GM12878 (cell line): ENCODE results near the gene FGF11. TPM values are rescaled to one million over a fixed set of nuclear protein-coding genes. Genes with fewer than 3 reads are reported as not detected.
"Not testable (repeated sequence)": the region's sequence is repeated elsewhere in the genome, so short reads cannot be mapped to it uniquely, and the experiment has no call there.

Experiments used
- ATAC-seq: fragments of 200-7000 bp; cut with Tn5 transposase; 3 replicates; pipeline ENCODE4 v1.9.1; 2020; ENCODE audit warnings: mild to moderate bottlenecking, moderate library complexity
- BruUV-seq: library from RNA; stranded (reverse); fragments of 400-500 nt; replicated peaks from 2 replicates; lab custom pipeline; 2021; lab: Mats Ljungman, UMichigan
- CTCF ChIA-PET: fragments of 300-600 bp; sonication (Branson Sonifier 250); formaldehyde crosslinking; extraction: SDS; loops from one replicate; lab custom pipeline; 2021; ENCODE audit warnings: inconsistent platforms; lab: Yijun Ruan, JAX
- POLR2A ChIA-PET: fragments of 350-600 bp; formaldehyde crosslinking; extraction: SDS; loops from one replicate; lab custom pipeline; 2021; ENCODE audit warnings: inconsistent platforms; lab: Charles Lee
- RAD21 ChIA-PET: fragments of 300-600 bp; sonication (Branson Sonifier 250); formaldehyde crosslinking; loops from one replicate; lab custom pipeline; 2023; ENCODE audit warnings: antibody characterized with exemption; ENCODE audit not compliant: unreplicated experiment; lab: Charles Lee
- SMC1A ChIA-PET: fragments of 300-600 bp; sonication (Branson Sonifier 250); formaldehyde crosslinking; loops from one replicate; lab custom pipeline; 2023; ENCODE audit not compliant: unreplicated experiment, uncharacterized antibody; lab: Charles Lee
- DNase-seq: peaks from one replicate; pipeline ENCODE4 v3.0.0-alpha.2; 2011; ENCODE audit warnings: low read depth, low spot score
- FAIRE-seq: peaks from 3 replicates; lab custom pipeline; 2011; peaks lifted over from hg19 to GRCh38; lab: Jason Lieb, UNC
- H2AFZ ChIP-seq: 2 replicates; pipeline ENCODE4 v1.6.0; 2011; ENCODE audit warnings: low read depth, low read length, control low read depth; ENCODE audit not compliant: control insufficient read depth
- H3K27ac ChIP-seq: 2 replicates; pipeline ENCODE4 v1.5.1; 2011; ENCODE audit warnings: control low read depth; ENCODE audit not compliant: control insufficient read depth, insufficient read depth
- H3K27me3 ChIP-seq, 2 experiments: replicated peaks in 1 of 2; 2 replicates each; pipeline versions ENCODE4 v1.6.0 to v1.6.1; 2011; ENCODE audit warnings: low read length in 1 of 2; ENCODE audit not compliant: control insufficient read depth in 2 of 2, insufficient read depth in 2 of 2
- H3K36me3 ChIP-seq, 2 experiments: 2 replicates each; pipeline ENCODE4 v1.5.1; 2011; ENCODE audit warnings: low read length in 1 of 2; ENCODE audit not compliant: control insufficient read depth in 2 of 2, insufficient read depth in 2 of 2
- H3K4me1 ChIP-seq: 2 replicates; pipeline ENCODE4 v1.6.1; 2011; ENCODE audit warnings: mild to moderate bottlenecking, low read length, moderate library complexity, mixed read lengths; ENCODE audit not compliant: control insufficient read depth, insufficient read depth
- H3K4me2 ChIP-seq: 2 replicates; pipeline ENCODE4 v1.6.0; 2011; ENCODE audit warnings: control low read depth; ENCODE audit not compliant: control insufficient read depth, insufficient read depth
- H3K4me3 ChIP-seq: fragments of 200-600 bp; sonication (generic); 2 replicates; pipeline ENCODE4 v1.5.1; 2016
- H3K79me2 ChIP-seq: 2 replicates; pipeline ENCODE4 v1.6.0; 2011; ENCODE audit warnings: low read length; ENCODE audit not compliant: control insufficient read depth, insufficient read depth
- H3K9ac ChIP-seq: 2 replicates; pipeline ENCODE4 v1.8.0; 2011; ENCODE audit warnings: low read length, control low read depth, mixed read lengths; ENCODE audit not compliant: control insufficient read depth, insufficient read depth
- H3K9me3 ChIP-seq: replicated peaks from 3 replicates; pipeline ENCODE4 v1.5.1; 2011; ENCODE audit warnings: mild to moderate bottlenecking, low read length; ENCODE audit not compliant: control insufficient read depth, insufficient read depth
- H4K20me1 ChIP-seq: 2 replicates; pipeline ENCODE4 v1.6.0; 2011; ENCODE audit not compliant: control insufficient read depth, insufficient read depth
- WGBS: methylation state at CpG from one replicate; pipeline ENCODE4 v1.1.6; 2016; ENCODE audit warnings: low lambda C conversion rate; ENCODE audit not compliant: insufficient replicate concordance, insufficient coverage; ENCODE audit errors: missing lambda C conversion rate; 5-methylcytosine and 5-hydroxymethylcytosine counted together
- in situ Hi-C: fragments of 300-500 bp; cut with MboI; formaldehyde crosslinking; loops from 9 replicates; pipeline ENCODE4 v1.14.3; 2018; ENCODE audit warnings: mixed read lengths
- intact Hi-C: fragments of 100-400 bp; cut with micrococcal nuclease; formaldehyde crosslinking; loops from one replicate; pipeline ENCODE4 v1.14.2; 2022; ENCODE audit not compliant: unreplicated experiment
- polyA plus RNA-seq, 11 experiments: library from polyadenylated mRNA; depleted of rRNA in 4 of 11; unstranded in 6 of 11; stranded (reverse) in 5 of 11; fragments of >200 nt; fragmentation: Nextera tagmentation in 4 of 11; fragmentation: Illumina TruSeq in 1 of 11; extraction: Ambion mirVana in 4 of 11; extraction: Trizol in 1 of 11; gene quantifications; 1 replicate in 1 of 11; 2 replicates in 10 of 11; pipeline versions ENCODE4 v1.2.1 to v1.2.3, GENCODE V29; 2011 to 2016; ENCODE audit warnings: inconsistent platforms in 2 of 11, missing spikeins in 2 of 11, low read depth in 1 of 11
- total RNA-seq, 4 experiments: library from RNA; depleted of rRNA in 3 of 4; stranded (reverse); fragments of >200 nt in 3 of 4; fragmentation: Illumina TruSeq in 1 of 4; extraction: Trizol in 1 of 4; gene quantifications; 2 replicates each; pipeline versions ENCODE4 v1.2.1 to v1.2.3, GENCODE V29; 2013 to 2021

The FGF11 gene
- total and polyA plus RNA-seq, 10 of the 15 experiments (the other 5 are each of a cell fraction or from before 2014, with no cell fraction given): 0.69 to 21.1 (median 2.6) TPM

DNA sequence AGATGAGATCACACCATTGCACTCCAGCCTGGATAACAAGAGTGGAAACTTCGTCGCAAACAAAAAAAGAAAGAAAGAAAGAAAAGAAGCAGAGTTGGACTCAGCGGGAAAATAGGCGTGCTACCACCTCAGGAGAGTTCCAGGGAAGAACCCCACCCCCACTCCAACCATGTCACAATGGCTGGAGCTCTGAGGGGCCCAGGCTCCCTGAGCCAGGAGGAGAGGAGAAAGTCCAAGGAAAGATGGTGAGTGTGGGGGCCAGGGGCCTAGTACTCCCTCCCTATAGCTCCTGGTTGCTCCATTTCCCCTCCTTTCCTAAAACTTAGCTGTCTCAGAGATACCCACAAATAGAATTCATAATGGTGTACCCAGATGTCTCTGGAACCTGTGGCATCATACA, 42.0 kb downstream of the FGF11 start, which contains the start of gene SLC35G6:
Gene SLC35G6, plus strand, starts transcription at position 172 of the 400 bp plus-strand sequence. Its CDS starts 71 bp downstream, at position 243.
- H3K27ac ChIP-seq, H3K27me3 ChIP-seq, H3K9me3 ChIP-seq, in situ Hi-C loops, DNase-seq, H2AFZ ChIP-seq, FAIRE-seq, ATAC-seq, H4K20me1 ChIP-seq, H3K36me3 ChIP-seq, BruUV-seq: not testable (repeated sequence)
- RAD21 ChIA-PET: interaction anchor here (0.6 to 1.0 kb wide), 2 partner anchors 37 to 207 kb away, joined by 3 read pairs; partner anchors contain the start of genes TP53 and WRAP53
- WGBS: 86% methylated on average over 4 of the region's 4 CpGs
- CTCF ChIA-PET: interaction anchor here (6.2 kb wide), 1 partner anchor 80 kb away, joined by 17 read pairs; the partner anchor contains the start of gene SENP3
- peaks cover 11% of the 10 kb centered on the region for H3K4me1 ChIP-seq
- H3K4me3 ChIP-seq: peak within 1 kb of the TSS; percentile 70; the same call in 1 of the 2 replicates
- peaks cover 47% of the 10 kb centered on the region for H3K79me2 ChIP-seq
- H3K4me2 ChIP-seq: peak within 1 kb of the TSS; percentile 97
- SMC1A ChIA-PET: interaction anchor here (1.1 to 2.6 kb wide), 3 partner anchors 40 to 79 kb away, joined by 3 to 8 read pairs (median 3); no protein-coding TSS in a partner anchor
- POLR2A ChIA-PET: interaction anchor here (0.6 to 3.2 kb wide), 5 partner anchors 11 to 349 kb away, joined by 3 to 18 read pairs (median 5); partner anchors contain the start of gene TMEM102
- H3K9ac ChIP-seq: peak within 1 kb of the TSS; percentile 79
- intact Hi-C loops: loop anchor here (10.0 kb wide), 1 partner anchor 204 kb away; the partner anchor contains the start of genes TP53 and WRAP53

- BruUV-seq, H3K9me3 ChIP-seq, H3K27me3 ChIP-seq, H3K4me2 ChIP-seq, H2AFZ ChIP-seq, H4K20me1 ChIP-seq, H3K36me3 ChIP-seq, H3K27ac ChIP-seq, H3K4me1 ChIP-seq, CTCF ChIA-PET, DNase-seq, FAIRE-seq, H3K4me3 ChIP-seq, H3K9ac ChIP-seq, ATAC-seq, in situ Hi-C loops: not testable (repeated sequence)
- intact Hi-C loops: loop anchor here (10.0 kb wide), 1 partner anchor 203 kb away; the partner anchor contains the start of genes TP53 and WRAP53
- RAD21 ChIA-PET: interaction anchor here (1.0 kb wide), 1 partner anchor 206 kb away, joined by 3 read pairs; the partner anchor contains the start of genes TP53 and WRAP53
- POLR2A ChIA-PET: interaction anchor here (1.1 to 6.6 kb wide), 3 partner anchors 42 to 350 kb away, joined by 3 to 63 read pairs (median 5); partner anchors contain the start of genes FGF11 and TMEM102
- peaks cover 51% of the 10 kb centered on the region for H3K79me2 ChIP-seq
- WGBS: 90% methylated on average over 27 of the region's 31 CpGs
- SMC1A ChIA-PET: interaction anchor here (1.5 kb wide), 1 partner anchor 41 kb away, joined by 3 read pairs; no protein-coding TSS in a partner anchor
Measured at GRCh38 chr17:7481842-7482741, 42.8 kb downstream of the FGF11 start.

- ChIA-PET POLR2A (interaction anchor here (3.0 to 6.6 kb wide), 2 partner anchors 27 to 44 kb away, joined by 17 to 63 read pairs; partner anchors contain the start of genes FGF11 and TMEM102), SMC1A (interaction anchor here (1.5 kb wide), 1 partner anchor 42 kb away, joined by 3 read pairs; no protein-coding TSS in a partner anchor)
- Histone ChIP-seq H3K4me2 (peak overlapping the region; percentile 97), H3K4me3 (peak overlapping the region; percentile 99), H3K79me2 (peaks cover 52% of the 10 kb centered on the region), H3K9ac (peak overlapping the region; percentile 100), H3K27ac (peak overlapping the region; percentile 100)
- intact Hi-C loops: loop anchor here (1.0 to 10.0 kb wide), 2 partner anchors 47 to 202 kb away; partner anchors contain the start of genes TMEM102, TP53 and WRAP53
- ATAC-seq, DNase-seq, H2AFZ ChIP-seq, H3K36me3 ChIP-seq, H3K4me1 ChIP-seq, RAD21 ChIA-PET, FAIRE-seq, H4K20me1 ChIP-seq, H3K27me3 ChIP-seq, CTCF ChIA-PET, BruUV-seq, in situ Hi-C loops, H3K9me3 ChIP-seq: not testable (repeated sequence)
- WGBS: 68% methylated on average over 6 of the region's 6 CpGs
Measured at GRCh38 chr17:7482742-7483088, 43.4 kb downstream of the FGF11 start.
